DMS 273 treated with DMSO at 0.1 percent for 48 hours (cell line): Measurements from ENCODE around the gene ZBTB4.

Source experiments
- DNase-seq: peaks from one replicate; lab custom pipeline; 2025; lab: John Stamatoyannopoulos, UW

The ZBTB4 gene, protein sequence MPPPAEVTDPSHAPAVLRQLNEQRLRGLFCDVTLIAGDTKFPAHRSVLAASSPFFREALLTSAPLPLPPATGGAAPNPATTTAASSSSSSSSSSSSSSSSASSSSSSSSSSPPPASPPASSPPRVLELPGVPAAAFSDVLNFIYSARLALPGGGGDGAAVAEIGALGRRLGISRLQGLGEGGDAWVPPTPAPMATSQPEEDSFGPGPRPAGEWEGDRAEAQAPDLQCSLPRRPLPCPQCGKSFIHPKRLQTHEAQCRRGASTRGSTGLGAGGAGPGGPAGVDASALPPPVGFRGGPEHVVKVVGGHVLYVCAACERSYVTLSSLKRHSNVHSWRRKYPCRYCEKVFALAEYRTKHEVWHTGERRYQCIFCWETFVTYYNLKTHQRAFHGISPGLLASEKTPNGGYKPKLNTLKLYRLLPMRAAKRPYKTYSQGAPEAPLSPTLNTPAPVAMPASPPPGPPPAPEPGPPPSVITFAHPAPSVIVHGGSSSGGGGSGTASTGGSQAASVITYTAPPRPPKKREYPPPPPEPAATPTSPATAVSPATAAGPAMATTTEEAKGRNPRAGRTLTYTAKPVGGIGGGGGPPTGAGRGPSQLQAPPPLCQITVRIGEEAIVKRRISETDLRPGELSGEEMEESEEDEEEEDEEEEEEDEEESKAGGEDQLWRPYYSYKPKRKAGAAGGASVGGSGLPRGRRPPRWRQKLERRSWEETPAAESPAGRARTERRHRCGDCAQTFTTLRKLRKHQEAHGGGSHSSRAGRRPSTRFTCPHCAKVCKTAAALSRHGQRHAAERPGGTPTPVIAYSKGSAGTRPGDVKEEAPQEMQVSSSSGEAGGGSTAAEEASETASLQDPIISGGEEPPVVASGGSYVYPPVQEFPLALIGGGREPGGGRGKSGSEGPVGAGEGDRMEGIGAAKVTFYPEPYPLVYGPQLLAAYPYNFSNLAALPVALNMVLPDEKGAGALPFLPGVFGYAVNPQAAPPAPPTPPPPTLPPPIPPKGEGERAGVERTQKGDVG

DNA sequence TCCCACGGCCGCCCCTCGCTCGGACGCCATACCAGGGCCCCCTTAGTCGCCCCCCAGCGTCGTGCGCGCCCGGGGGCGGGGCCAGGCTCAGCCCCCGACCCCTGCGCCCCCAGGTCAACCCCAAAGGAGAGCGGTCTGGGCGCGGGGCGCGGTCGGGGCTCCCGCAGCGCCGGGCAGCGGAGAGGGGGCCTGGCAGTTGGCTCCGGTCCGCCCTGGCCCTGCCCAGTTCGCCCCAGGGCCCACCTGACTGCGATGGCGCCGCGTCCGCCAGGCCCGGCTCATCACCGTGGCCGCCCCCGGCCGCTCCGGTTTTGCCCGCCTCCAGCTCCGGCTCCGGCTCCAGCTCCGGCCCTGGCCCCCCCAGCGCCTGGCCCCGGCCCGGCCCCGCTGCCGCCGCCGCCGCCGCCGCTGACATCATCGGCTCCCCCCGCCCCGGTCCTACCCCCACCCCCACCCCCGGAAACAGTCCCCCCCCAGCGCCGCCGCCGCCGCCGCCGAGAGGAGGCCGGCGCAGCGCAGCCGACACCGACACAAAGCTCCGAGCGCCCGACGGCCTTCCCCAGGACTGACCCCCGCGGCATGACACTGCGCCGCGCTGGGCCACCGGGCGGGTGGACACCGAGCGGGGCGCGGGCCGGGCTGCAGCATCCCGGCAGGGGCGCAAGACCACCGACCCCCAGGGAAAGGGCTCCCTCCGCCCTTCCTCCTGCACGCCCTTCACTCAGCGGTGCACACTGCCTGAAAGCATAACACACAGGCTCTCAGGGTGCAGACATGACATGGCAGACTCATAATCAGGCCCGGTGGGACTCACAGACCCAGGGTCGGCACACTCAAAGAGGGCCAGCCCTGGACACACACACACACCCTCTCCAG is at the start of gene ZBTB4:
Gene ZBTB4, minus strand, starts transcription at position 419 of the 876 bp plus-strand sequence. CDS start 12,830 bp downstream, outside the sequence.
- DNase-seq, result no peak

DNA sequence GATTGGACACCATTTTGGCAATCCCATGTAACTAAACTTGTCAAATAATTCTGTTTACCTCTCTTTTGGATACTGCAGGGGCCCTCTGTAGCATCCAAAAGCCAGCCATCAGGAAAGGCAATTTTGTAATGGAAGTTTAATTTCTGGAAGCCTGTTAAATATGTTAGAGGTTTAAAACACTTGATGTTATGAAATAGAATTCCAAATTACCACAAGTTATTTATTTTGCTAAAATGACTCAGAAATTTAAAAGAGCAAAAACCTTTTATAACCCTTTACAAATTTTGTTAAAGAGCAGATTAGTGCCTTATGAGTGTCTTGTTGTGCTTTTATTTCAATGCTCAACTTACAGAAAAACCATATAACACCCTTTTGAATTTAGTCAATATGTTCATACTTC is 49.4 kb upstream of the ZBTB4 start:
- no peak for DNase-seq

DNA sequence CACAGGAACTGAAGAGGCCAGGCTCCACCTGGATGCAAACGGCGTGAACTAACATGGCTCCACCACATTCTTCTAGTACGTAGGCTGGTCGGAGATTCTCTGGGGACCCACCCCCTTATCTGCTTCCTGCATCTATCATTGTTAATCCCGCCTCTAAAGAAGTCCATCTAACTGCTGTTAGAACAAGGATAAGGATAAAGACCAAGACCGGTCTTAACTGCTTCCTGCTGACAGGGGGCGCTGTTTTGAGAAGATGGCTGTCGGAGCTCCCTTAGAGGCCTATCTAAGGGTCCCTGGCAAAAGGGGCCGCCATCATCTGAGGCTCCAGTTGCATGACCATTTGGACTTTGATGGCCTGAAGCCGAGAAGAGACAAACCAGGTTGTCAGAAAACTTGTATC is 43.6 kb upstream of the ZBTB4 start:
- DNase-seq, result no peak

DNA sequence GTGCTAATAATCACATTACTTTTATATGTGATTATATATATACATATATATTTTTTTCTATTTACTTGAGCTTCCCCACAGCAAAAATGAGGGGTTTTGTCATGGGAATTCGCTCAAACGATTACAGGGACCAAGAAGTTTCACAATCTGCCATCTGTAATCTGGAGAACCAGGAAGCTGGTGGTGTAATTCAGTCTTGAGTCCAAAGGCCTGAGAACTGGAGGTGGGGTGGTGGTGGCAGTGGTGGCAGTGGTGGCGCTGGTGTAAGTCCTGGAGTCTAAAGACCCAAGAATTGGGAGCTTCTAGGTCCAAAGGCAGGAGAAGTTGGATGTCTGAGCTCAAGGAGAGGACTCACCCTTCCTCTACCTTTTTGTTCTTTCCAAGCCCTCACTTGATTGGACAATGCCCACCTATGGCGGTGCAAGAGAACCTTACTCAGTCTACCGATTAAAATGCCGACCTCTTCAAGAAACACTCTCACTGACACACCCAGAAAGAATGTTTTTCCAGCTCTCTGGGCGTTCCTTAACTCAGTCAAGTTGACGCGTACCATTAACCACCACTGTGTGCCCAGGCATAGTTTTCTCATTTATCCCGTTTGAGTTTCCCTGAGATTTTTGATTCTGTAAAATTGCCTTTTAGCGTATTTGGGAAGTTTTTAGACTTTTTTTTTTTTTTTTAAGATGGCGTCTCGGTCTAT is 36.6 kb upstream of the ZBTB4 start:
- DNase-seq, result no peak

DNA sequence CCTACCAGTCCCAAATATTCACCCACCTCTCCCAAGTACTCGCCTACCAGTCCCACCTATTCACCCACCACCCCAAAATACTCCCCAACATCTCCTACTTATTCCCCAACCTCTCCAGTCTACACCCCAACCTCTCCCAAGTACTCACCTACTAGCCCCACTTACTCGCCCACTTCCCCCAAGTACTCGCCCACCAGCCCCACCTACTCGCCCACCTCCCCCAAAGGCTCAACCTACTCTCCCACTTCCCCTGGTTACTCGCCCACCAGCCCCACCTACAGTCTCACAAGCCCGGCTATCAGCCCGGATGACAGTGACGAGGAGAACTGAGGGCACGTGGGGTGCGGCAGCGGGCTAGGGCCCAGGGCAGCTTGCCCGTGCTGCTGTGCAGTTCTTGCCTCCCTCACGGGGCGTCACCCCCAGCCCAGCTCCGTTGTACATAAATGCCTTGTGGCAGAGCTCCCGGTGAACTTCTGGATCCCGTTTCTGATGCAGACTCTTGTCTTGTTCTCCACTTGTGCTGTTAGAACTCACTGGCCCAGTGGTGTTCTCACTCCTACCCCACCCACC is 34.5 kb upstream of the ZBTB4 start:
- no peak for DNase-seq

DNA sequence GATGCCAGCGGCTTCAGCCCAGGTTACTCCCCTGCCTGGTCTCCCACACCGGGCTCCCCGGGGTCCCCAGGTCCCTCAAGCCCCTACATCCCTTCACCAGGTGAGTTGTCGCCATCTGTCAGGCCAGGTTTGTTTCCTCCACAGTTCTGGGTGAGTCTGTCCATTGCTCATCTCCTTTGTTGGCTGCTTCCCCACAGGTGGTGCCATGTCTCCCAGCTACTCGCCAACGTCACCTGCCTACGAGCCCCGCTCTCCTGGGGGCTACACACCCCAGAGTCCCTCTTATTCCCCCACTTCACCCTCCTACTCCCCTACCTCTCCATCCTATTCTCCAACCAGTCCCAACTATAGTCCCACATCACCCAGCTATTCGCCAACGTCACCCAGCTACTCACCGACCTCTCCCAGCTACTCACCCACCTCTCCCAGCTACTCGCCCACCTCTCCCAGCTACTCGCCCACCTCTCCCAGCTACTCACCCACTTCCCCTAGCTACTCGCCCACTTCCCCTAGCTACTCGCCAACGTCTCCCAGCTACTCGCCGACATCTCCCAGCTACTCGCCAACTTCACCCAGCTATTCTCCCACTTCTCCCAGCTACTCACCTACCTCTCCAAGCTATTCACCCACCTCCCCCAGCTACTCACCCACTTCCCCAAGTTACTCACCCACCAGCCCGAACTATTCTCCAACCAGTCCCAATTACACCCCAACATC is 33.6 kb upstream of the ZBTB4 start:
- no peak for DNase-seq

DNA sequence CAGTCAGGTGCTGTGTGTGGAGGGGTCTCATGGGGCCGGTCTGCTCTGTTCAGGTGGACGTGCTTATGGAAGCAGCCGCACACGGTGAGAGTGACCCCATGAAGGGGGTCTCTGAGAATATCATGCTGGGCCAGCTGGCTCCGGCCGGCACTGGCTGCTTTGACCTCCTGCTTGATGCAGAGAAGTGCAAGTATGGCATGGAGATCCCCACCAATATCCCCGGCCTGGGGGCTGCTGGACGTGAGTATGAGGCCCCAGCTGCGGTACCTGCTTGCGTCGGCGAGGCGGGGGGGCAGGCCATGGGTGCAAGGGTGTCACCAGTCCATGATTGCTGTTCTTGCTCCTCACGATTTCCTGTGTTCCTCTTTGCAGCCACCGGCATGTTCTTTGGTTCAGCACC is 32.7 kb upstream of the ZBTB4 start:
- DNase-seq, result no peak

DNA sequence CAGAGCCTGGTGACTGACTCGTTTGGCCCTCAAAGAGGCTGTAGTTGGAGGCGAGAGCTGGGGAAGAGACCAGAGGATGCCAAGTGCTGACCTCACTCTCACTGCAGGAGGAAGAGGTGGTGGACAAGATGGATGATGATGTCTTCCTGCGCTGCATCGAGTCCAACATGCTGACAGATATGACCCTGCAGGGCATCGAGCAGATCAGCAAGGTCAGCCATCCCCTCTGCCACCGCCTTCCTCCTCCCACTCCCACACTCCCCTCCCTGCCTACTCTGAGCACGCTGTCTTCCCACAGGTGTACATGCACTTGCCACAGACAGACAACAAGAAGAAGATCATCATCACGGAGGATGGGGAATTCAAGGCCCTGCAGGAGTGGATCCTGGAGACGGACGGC is 31.7 kb upstream of the ZBTB4 start:
- no peak for DNase-seq

DNA sequence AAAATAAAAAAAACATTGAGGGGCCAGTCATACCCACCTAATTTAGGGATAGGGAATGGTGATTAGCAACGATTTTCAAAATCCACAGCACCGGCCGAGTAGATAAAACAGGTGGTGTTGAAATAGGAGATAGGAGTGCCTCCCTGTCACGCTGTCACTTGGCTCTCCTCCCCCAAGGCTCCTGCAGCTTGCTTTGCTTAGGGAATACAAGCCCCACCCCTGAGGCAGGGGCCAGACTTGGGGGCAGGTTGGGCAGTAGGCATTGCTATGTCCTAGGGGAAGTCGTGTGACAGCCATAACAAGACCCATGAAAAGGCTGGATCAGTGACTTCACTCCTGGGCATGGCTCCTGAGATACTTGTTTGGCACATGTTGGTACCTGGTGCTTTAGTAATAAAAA is 30.5 kb upstream of the ZBTB4 start:
- no peak for DNase-seq

DNA sequence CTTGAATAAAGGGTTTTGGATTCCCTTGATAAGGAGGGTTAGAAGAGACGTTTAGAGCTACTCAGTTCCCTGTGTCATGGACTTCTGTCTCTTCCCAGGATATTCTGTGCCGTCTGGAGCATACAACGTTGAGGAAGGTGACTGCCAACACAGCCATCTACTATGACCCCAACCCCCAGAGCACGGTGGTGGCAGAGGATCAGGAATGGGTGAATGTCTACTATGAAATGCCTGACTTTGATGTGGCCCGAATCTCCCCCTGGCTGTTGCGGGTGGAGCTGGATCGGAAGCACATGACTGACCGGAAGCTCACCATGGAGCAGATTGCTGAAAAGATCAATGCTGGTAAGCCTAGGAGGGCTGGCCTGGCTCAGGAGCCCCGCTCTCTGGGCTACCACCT is 29.4 kb upstream of the ZBTB4 start:
- no peak for DNase-seq

DNA sequence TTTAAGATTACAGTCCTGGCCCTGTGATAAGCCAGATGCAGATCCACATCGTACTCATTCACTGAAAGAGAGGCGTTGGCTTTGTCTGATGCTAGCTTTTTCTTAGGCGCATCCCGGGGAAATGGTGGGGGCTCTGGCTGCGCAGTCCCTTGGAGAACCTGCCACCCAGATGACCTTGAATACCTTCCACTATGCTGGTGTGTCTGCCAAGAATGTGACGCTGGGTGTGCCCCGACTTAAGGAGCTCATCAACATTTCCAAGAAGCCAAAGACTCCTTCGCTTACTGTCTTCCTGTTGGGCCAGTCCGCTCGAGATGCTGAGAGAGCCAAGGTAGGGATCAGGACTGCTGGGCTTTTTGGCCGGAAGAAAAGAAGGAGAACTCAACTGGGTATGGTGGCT is 28.7 kb upstream of the ZBTB4 start:
- DNase-seq, result no peak

DNA sequence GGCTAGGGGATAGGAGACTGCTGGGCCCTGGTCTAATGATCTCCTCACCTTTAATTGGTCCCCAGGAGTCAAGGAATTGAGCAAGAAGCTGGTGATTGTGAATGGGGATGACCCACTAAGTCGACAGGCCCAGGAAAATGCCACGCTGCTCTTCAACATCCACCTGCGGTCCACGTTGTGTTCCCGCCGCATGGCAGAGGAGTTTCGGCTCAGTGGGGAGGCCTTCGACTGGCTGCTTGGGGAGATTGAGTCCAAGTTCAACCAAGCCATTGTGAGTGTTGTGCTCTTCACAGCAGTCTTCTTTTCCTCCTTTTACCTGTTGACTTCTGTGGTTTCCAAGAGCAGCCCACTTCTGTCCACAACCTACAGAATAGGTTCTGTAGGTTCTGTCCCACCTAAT is 24.1 kb upstream of the ZBTB4 start:
- no peak for DNase-seq

DNA sequence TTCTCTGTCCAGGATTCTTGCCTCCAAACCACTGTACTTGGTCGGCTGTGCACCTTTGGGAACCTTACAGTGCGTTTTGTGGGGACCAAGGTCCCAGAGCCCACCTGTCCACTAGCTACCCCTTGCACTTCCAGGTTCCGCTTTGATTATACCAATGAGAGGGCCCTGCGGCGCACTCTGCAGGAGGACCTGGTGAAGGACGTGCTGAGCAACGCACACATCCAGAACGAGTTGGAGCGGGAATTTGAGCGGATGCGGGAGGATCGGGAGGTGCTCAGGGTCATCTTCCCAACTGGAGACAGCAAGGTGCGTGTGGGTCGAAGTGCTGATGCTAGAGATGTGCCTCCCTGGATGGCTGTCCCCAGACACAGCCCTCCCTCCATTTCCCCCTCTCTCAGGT is 23.6 kb upstream of the ZBTB4 start:
- DNase-seq, result no peak

DNA sequence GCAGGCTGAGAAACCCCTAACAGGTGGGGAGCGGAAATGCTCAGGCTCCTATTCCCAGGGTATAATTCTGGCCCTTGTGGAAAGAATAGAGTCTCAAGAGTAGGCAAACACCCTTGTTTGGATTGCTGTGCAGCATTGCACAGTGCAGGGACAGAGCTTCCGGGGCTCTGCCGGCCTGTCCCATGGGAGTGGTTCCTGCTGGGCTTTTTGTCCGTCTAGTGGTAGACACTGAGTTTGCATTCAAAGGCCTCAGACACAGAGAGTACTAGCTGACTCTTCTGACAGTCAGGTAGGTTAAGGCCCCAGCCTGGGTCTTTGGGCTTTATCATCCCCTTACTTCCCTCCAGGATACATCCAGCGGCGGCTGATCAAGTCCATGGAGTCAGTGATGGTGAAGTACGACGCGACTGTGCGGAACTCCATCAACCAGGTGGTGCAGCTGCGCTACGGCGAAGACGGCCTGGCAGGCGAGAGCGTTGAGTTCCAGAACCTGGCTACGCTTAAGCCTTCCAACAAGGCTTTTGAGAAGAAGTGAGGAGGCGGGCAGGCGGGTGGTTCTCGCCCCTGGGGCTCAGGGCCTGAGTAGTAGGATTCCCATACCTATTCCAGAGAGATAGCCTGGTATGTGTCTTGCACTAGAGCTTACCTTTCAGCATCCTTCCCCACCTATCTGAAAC is 22.9 kb upstream of the ZBTB4 start:
- DNase-seq, result no peak

DNA sequence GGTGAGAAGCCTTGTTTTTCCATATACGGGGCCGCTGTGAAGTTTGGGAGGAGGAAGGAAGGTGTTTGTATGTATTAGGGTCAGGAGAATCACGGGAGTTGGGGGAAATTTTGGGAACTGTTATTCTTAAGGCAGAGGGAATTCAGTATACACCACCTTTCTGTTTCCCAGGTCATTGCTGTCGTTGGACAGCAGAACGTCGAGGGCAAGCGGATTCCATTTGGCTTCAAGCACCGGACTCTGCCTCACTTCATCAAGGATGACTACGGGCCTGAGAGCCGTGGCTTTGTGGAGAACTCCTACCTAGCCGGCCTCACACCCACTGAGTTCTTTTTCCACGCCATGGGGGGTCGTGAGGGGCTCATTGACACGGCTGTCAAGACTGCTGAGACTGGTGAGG is 22.3 kb upstream of the ZBTB4 start:
- no peak for DNase-seq

DNA sequence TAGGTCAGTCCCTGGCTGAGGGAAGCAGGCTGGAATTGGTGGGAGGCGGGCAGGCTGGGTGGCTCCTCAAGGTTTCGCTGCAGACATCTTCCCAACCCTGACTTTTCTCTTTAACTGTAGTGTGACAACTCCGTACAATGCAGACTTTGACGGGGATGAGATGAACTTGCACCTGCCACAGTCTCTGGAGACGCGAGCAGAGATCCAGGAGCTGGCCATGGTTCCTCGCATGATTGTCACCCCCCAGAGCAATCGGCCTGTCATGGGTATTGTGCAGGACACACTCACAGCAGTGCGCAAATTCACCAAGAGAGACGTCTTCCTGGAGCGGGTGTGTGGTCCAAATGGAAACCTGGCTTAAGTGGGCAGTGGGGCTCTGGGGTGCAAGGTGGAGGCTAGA is 19.7 kb upstream of the ZBTB4 start:
- no peak for DNase-seq

DNA sequence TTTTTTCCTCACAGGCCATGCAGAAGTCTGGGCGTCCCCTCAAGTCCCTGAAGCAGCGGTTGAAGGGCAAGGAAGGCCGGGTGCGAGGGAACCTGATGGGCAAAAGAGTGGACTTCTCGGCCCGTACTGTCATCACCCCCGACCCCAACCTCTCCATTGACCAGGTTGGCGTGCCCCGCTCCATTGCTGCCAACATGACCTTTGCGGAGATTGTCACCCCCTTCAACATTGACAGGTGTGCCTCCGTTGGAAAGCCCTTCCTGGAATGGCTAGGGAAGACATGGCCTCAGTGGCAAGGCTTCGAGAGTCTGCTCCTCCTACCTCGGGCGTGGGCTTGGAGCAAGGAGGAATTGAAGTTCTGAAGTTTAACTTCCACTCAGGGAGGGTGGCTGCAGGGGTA is 18.2 kb upstream of the ZBTB4 start:
- no peak for DNase-seq

DNA sequence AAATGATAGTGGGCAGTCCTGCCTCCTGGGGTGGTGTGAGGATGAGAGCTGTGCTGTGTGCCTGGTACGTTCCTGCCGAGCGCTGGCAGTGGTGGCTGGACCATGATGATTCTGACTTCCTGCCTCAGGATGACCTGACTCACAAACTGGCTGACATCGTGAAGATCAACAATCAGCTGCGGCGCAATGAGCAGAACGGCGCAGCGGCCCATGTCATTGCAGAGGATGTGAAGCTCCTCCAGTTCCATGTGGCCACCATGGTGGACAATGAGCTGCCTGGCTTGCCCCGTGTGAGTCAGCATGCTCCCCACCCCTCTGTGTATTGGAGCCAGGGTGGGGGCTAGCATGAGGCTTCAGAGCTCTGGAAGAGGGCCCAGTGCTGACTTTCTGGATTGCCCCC is 17.8 kb upstream of the ZBTB4 start:
- DNase-seq, result no peak

DNA sequence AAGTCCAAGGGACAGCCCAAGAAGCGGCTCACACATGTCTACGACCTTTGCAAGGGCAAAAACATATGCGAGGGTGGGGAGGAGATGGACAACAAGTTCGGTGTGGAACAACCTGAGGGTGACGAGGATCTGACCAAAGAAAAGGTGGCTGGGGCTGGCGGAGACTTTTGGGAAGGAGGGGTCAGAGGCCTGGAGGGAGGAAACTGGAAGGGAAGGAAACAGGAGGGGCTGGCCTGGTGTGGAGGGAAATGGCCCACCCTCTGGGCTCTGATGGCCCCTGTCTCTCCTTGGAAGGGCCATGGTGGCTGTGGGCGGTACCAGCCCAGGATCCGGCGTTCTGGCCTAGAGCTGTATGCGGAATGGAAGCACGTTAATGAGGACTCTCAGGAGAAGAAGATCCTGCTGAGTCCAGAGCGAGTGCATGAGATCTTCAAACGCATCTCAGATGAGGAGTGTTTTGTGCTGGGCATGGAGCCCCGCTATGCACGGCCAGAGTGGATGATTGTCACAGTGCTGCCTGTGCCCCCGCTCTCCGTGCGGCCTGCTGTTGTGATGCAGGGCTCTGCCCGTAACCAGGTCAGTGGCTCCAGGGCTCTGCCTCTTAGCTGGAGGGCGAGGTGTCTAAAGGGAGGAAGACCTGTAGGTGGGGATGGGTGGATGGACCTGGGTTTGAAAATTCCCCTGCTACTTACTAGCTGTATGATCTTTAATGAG is 17.2 kb upstream of the ZBTB4 start:
- DNase-seq, result no peak
